Measurements from ENCODE around the gene MTFP1. TPM values are rescaled to one million over a fixed set of nuclear protein-coding genes. Genes with fewer than 3 reads are reported as not detected.

MTFP1 gene
- total and polyA plus RNA-seq, 8 donors = 5.7 to 31.8 (median 8.6) TPM

DNA sequence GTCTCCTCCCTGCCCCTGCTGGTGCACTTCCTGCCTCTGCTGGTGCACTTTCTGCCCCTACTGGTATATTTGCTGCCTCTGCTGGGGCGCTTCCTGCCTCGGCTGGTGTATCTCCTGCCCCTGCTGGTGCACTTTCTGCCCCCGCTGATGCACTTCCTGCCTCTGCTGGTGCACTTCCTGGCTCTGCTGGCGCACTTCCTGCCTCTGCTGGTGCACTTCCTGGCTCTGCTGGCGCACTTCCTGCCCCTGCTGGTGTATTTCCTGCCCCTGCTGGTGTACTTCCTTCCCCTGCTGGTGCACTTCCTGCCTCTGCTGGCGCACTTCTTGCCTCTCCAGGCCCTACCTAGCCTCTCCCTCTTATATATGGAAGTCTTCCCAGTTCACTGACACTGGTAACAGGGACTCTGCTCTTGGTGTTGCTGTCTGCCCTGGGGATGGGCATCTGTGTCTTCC is 10.1 kb downstream of the MTFP1 start:
- TF ChIP-seq, protein P1, sequence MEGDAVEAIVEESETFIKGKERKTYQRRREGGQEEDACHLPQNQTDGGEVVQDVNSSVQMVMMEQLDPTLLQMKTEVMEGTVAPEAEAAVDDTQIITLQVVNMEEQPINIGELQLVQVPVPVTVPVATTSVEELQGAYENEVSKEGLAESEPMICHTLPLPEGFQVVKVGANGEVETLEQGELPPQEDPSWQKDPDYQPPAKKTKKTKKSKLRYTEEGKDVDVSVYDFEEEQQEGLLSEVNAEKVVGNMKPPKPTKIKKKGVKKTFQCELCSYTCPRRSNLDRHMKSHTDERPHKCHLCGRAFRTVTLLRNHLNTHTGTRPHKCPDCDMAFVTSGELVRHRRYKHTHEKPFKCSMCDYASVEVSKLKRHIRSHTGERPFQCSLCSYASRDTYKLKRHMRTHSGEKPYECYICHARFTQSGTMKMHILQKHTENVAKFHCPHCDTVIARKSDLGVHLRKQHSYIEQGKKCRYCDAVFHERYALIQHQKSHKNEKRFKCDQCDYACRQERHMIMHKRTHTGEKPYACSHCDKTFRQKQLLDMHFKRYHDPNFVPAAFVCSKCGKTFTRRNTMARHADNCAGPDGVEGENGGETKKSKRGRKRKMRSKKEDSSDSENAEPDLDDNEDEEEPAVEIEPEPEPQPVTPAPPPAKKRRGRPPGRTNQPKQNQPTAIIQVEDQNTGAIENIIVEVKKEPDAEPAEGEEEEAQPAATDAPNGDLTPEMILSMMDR (IDR thresholded peaks at IDR 0.05) = no peak

DNA sequence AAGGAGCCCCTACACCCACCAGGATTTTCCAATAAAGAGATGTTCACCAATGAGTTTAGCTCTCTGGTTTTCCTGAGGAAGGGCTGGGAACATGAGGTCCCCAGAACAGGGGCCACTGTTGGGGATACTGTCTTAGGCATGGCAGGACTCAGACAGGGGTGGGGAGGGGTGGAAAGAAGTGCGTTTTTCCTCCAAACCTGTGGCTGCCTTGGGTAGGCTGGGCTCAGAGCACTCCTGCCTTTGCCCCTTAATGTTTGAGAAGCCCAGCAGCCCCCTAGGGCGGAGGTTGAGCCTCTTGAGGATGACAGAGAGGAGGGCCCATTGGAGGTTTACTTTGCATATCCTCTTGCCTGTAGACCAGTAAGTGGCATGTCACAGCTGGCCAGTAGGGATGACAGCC is 10.6 kb downstream of the MTFP1 start:
- Histone ChIP-seq H3K4me1 (no peaks in the 10 kb centered on the region), H3K27ac (peak overlapping the region in 1 of 2 donors; percentile 70), H3K27me3 (peaks cover 0 to 35% of the 10 kb centered on the region in 2 donors), H3K36me3 (no peaks in the 10 kb centered on the region), H3K9me3 (peaks cover 0 to 9% of the 10 kb centered on the region in 2 donors), H3K4me3 (no peak overlapping the region)
- no peak for DNase-seq
- no peak for ATAC-seq
- intact Hi-C loops (cut with DNase I) = no loop called here
- TF ChIP-seq, protein P1 (IDR thresholded peaks at IDR 0.05) = no peak

More for the DNA sequence above, 10.1 kb downstream of the MTFP1 start:
- no peak overlapping the region for H3K4me3 ChIP-seq
- no peaks in the 10 kb centered on the region for H3K36me3 ChIP-seq
- intact Hi-C loops (cut with DNase I) = no loop called here
- H3K9me3 ChIP-seq = peaks cover 0 to 9% of the 10 kb centered on the region in 2 donors
- ATAC-seq (peak; percentile 34), DNase-seq (peak in 1 of 4 donors; percentile 57)
- no peaks in the 10 kb centered on the region for H3K4me1 ChIP-seq
- peak overlapping the region in 1 of 2 donors; percentile 70 for H3K27ac ChIP-seq
- peaks cover 0 to 30% of the 10 kb centered on the region in 2 donors for H3K27me3 ChIP-seq

DNA sequence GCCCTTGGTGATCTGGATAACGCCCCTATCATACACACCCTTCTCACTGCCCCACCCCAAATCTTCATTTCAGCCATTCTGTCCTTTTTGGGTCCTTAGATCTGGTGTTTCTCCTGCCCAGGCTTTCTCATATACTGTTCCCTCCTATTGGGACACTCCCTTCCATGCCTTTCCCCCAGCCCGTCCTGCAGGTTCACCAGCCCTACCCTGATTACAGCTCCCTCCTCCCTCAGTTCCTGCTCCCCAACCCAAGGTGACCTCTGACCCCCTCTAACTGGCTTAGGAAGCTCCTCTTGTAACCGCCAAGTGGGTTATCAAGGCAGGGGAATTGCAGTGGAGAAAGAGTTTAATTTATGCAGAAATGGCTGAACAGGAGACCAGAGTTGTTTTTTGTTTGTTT is 13.0 kb downstream of the MTFP1 start:
- DNase-seq = no peak
- no peak for ATAC-seq
- H3K27me3 ChIP-seq = peaks cover 0 to 56% of the 10 kb centered on the region in 2 donors
- intact Hi-C loops (cut with DNase I) = no loop called here
- H3K27ac ChIP-seq = no peak overlapping the region
- H3K4me3 ChIP-seq = no peak overlapping the region
- no peaks in the 10 kb centered on the region for H3K36me3 ChIP-seq
- peaks cover 0 to 4% of the 10 kb centered on the region in 2 donors for H3K4me1 ChIP-seq
- TF ChIP-seq, protein P1 (IDR thresholded peaks at IDR 0.05) = no peak
- H3K9me3 ChIP-seq = peaks cover 0 to 9% of the 10 kb centered on the region in 2 donors

DNA sequence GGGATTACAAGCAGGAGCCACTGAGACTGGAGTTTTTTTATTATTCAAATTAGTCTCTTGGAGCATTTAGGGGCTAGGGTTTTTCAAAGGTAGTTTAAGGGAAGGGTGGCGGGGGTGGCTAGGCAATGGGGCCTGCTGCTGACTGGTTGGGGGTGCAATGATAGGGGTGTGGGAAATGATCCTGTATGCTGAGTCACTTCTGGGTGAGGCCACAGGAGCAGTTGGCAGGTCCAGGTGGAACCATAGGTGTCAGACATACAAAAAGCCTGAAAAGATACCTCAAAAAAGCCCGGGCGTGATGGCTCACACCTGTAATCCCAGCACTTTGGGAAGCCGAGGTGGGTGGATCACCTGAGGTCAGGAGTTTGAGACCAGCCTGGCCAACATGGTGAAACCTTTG is 13.7 kb downstream of the MTFP1 start:
- peaks cover 0 to 62% of the 10 kb centered on the region in 2 donors for H3K27me3 ChIP-seq
- H3K27ac ChIP-seq = no peak overlapping the region
- peaks cover 0 to 4% of the 10 kb centered on the region in 2 donors for H3K4me1 ChIP-seq
- no peak for DNase-seq
- TF ChIP-seq, protein P1 (IDR thresholded peaks at IDR 0.05) = no peak
- H3K9me3 ChIP-seq = peaks cover 0 to 9% of the 10 kb centered on the region in 2 donors
- H3K4me3 ChIP-seq = no peak overlapping the region
- intact Hi-C loops (cut with DNase I) = no loop called here
- H3K36me3 ChIP-seq = no peaks in the 10 kb centered on the region
- no peak for ATAC-seq

DNA sequence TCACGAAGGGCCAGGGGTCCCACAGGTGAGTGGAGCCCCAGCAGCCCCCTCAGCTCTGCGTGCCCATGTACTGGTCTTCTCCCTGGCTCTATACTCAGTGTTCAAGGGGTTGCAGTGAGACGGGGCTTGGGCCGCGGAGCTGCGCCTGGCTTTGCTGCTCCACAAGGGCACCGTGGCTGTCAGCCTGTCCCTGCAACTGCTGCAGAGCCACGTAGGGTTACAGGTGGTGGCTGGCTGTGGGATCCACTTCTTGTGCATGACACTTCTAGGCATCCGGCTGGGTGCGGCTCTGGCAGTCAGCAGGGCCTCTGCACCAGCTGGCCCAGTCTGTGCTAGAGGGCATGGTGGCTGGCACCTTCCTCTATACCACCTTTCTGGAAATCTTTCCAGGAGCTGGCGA is 14.3 kb downstream of the MTFP1 start:
- intact Hi-C loops (cut with DNase I) = no loop called here
- Histone ChIP-seq H3K36me3 (no peaks in the 10 kb centered on the region), H3K9me3 (peaks cover 0 to 9% of the 10 kb centered on the region in 2 donors), H3K4me1 (peaks cover 0 to 4% of the 10 kb centered on the region in 2 donors), H3K27me3 (peaks cover 0 to 68% of the 10 kb centered on the region in 2 donors), H3K4me3 (no peak overlapping the region), H3K27ac (no peak overlapping the region)
- DNase-seq = peak in 1 of 4 donors; percentile 72
- no peak for ATAC-seq
- TF ChIP-seq, protein P1 (IDR thresholded peaks at IDR 0.05) = no peak

Measured in left lung (tissue), 10 donors.